GM23248 (cell line): Measurements from ENCODE around the gene FSIP1. TPM values are rescaled to one million over a fixed set of nuclear protein-coding genes. Genes with fewer than 3 reads are reported as not detected.

Experiments used
- DNase-seq: peaks from one replicate; pipeline ENCODE4 v3.0.0-alpha.2; 2015
- H2AFZ ChIP-seq: fragments of 200-600 bp; sonication (generic); 2 replicates; pipeline ENCODE4 v1.6.1; 2016; ENCODE audit warnings: antibody characterized with exemption
- H3F3A ChIP-seq: fragments of 200-600 bp; sonication (generic); 2 replicates; pipeline ENCODE4 v1.6.1; 2016; ENCODE audit warnings: mild to moderate bottlenecking, antibody characterized with exemption, mixed run types; ENCODE audit not compliant: insufficient read depth
- H3K27ac ChIP-seq: fragments of 200-600 bp; sonication (generic); 2 replicates; pipeline ENCODE4 v1.5.1; 2016; ENCODE audit warnings: mild to moderate bottlenecking
- H3K27me3 ChIP-seq: fragments of 200-600 bp; sonication (generic); replicated peaks from 2 replicates; pipeline ENCODE4 v1.6.1; 2016; ENCODE audit warnings: mild to moderate bottlenecking; ENCODE audit not compliant: insufficient read depth
- H3K36me3 ChIP-seq: fragments of 200-600 bp; sonication (generic); 2 replicates; pipeline ENCODE4 v1.6.1; 2016; ENCODE audit warnings: low read depth, mild to moderate bottlenecking
- H3K4me1 ChIP-seq: fragments of 200-600 bp; sonication (generic); 2 replicates; pipeline ENCODE4 v1.6.1; 2016; ENCODE audit warnings: mild to moderate bottlenecking; ENCODE audit not compliant: insufficient read depth
- H3K4me2 ChIP-seq: fragments of 200-600 bp; sonication (generic); one replicate; pipeline ENCODE4 v1.6.1; 2016; ENCODE audit warnings: mild to moderate bottlenecking; ENCODE audit not compliant: unreplicated experiment
- H3K4me3 ChIP-seq: fragments of 200-600 bp; sonication (generic); 2 replicates; pipeline ENCODE4 v1.5.1; 2016; ENCODE audit warnings: mild to moderate bottlenecking
- H3K79me2 ChIP-seq: fragments of 200-600 bp; sonication (generic); 2 replicates; pipeline ENCODE4 v1.6.1; 2016; ENCODE audit warnings: mild to moderate bottlenecking; ENCODE audit not compliant: insufficient read depth
- H3K9ac ChIP-seq: fragments of 200-600 bp; sonication (generic); 2 replicates; pipeline ENCODE4 v1.6.1; 2016; ENCODE audit warnings: mild to moderate bottlenecking
- H3K9me2 ChIP-seq: fragments of 200-600 bp; sonication (generic); 2 replicates; pipeline ENCODE4 v1.6.1; 2016; ENCODE audit warnings: mixed run types, mild to moderate bottlenecking, moderate library complexity; ENCODE audit not compliant: insufficient read depth
- H3K9me3 ChIP-seq: fragments of 200-600 bp; sonication (generic); one replicate; pipeline ENCODE4 v1.6.1; 2017; ENCODE audit warnings: low read depth
- H4K20me1 ChIP-seq: fragments of 200-600 bp; sonication (generic); 2 replicates; pipeline ENCODE4 v1.6.0; 2016; ENCODE audit not compliant: insufficient read depth
- EZH2 ChIP-seq: fragments of 200-600 bp; sonication (generic); IDR thresholded peaks from 2 replicates; pipeline ENCODE4 v1.6.1; 2018; ENCODE audit warnings: antibody characterized with exemption, mild to moderate bottlenecking; ENCODE audit not compliant: insufficient read depth, poor library complexity, severe bottlenecking
- EZH2phosphoT487 ChIP-seq: fragments of 200-600 bp; sonication (generic); IDR thresholded peaks from 2 replicates; pipeline ENCODE4 v1.6.1; 2018; ENCODE audit warnings: antibody characterized with exemption, moderate library complexity, mild to moderate bottlenecking, low read depth; ENCODE audit not compliant: insufficient read depth
- WGBS, 2 experiments: methylation state at CpG; one replicate each; pipeline ENCODE4 v1.1.6; 2015 to 2017; ENCODE audit warnings: low lambda C conversion rate in 2 of 2, low coverage in 1 of 2; ENCODE audit errors: missing lambda C conversion rate in 2 of 2; 5-methylcytosine and 5-hydroxymethylcytosine counted together
- in situ Hi-C: fragments of 300-500 bp; cut with MboI; formaldehyde crosslinking; loops from 2 replicates; pipeline ENCODE4 v1.15.0; 2020
- polyA plus RNA-seq: library from polyadenylated mRNA; unstranded; fragments of >200 nt; fragmentation: Nextera tagmentation; extraction: Ambion mirVana; gene quantifications from 2 replicates; pipeline ENCODE4 v1.2.1, GENCODE V29; 2016
- total RNA-seq: library from RNA; depleted of rRNA; stranded (reverse); fragments of >200 nt; shearing (Covaris generic); gene quantifications from 2 replicates; pipeline ENCODE4 v1.2.3, GENCODE V29; 2014

The FSIP1 gene
- total and polyA plus RNA-seq, 2 experiments from 2014 or later: 2.4 TPM

GRCh38 chr15:39575180-39575579 lies 207.5 kb downstream of the FSIP1 start:
- H3K4me3 ChIP-seq: no peak overlapping the region
- peaks cover 39% of the 10 kb centered on the region for H3K4me1 ChIP-seq
- no peaks in the 10 kb centered on the region for H3K79me2 ChIP-seq
- no peaks in the 10 kb centered on the region for H3K9me2 ChIP-seq
- H3K4me2 ChIP-seq: no peak overlapping the region
- TF ChIP-seq EZH2: no peak
- no peak for TF ChIP-seq EZH2phosphoT487
- 93 to 94% methylated on average over 6 of the region's 6 CpGs for WGBS, 2 experiments
- H3K27me3 ChIP-seq: no peaks in the 10 kb centered on the region
- no peaks in the 10 kb centered on the region for H3K36me3 ChIP-seq
- no peaks in the 10 kb centered on the region for H3K9me3 ChIP-seq
- no peak for DNase-seq
- H3K27ac ChIP-seq: peak overlapping the region; percentile 87
- no peaks in the 10 kb centered on the region for H4K20me1 ChIP-seq
- H3K9ac ChIP-seq: no peak overlapping the region
- in situ Hi-C loops: loop anchor here (10.0 kb wide), 2 partner anchors 110 to 870 kb away; no protein-coding TSS in a partner anchor
- no peak overlapping the region for H2AFZ ChIP-seq
- H3F3A ChIP-seq: peaks cover 32% of the 10 kb centered on the region

- peak overlapping the region; percentile 68 for H3K9ac ChIP-seq
- H3F3A ChIP-seq: peaks cover 32% of the 10 kb centered on the region
- in situ Hi-C loops: loop anchor here (10.0 kb wide), 2 partner anchors 110 to 870 kb away; no protein-coding TSS in a partner anchor
- H2AFZ ChIP-seq: no peak overlapping the region
- no peaks in the 10 kb centered on the region for H3K27me3 ChIP-seq
- H3K36me3 ChIP-seq: no peaks in the 10 kb centered on the region
- H4K20me1 ChIP-seq: no peaks in the 10 kb centered on the region
- peak; percentile 75 for DNase-seq
- peak overlapping the region; percentile 46 for H3K4me2 ChIP-seq
- peak overlapping the region; percentile 87 for H3K27ac ChIP-seq
- H3K4me1 ChIP-seq: peaks cover 39% of the 10 kb centered on the region
- no peaks in the 10 kb centered on the region for H3K9me3 ChIP-seq
- no peak for TF ChIP-seq EZH2
- no peak for TF ChIP-seq EZH2phosphoT487
- no peaks in the 10 kb centered on the region for H3K9me2 ChIP-seq
- no peaks in the 10 kb centered on the region for H3K79me2 ChIP-seq
- WGBS, 2 experiments: 43 to 47% methylated on average over 1 of the region's 1 CpG
- 0 out of 2 replicates have a peak overlapping the region, but pooled peaks have one; percentile 6 for H3K4me3 ChIP-seq
Observed at GRCh38 chr15:39574427-39574826, 208.2 kb downstream of the FSIP1 start.

GRCh38 chr15:39573844-39574243 lies 208.8 kb downstream of the FSIP1 start:
- Histone ChIP-seq H3K4me1 (peaks cover 35% of the 10 kb centered on the region), H3F3A (peaks cover 29% of the 10 kb centered on the region), H3K79me2 (no peaks in the 10 kb centered on the region), H2AFZ (peak overlapping the region; percentile 25; the same call in 1 of the 2 replicates), H4K20me1 (no peaks in the 10 kb centered on the region), H3K4me3 (peak overlapping the region; percentile 30; the same call in 1 of the 2 replicates), H3K27ac (peak overlapping the region; percentile 87), H3K9me3 (no peaks in the 10 kb centered on the region), H3K27me3 (no peaks in the 10 kb centered on the region), H3K9ac (peak overlapping the region; percentile 68), H3K9me2 (no peaks in the 10 kb centered on the region), H3K36me3 (no peaks in the 10 kb centered on the region), H3K4me2 (peak overlapping the region; percentile 46)
- TF ChIP-seq EZH2: no peak
- TF ChIP-seq EZH2phosphoT487: no peak
- whole genome bisulfite sequencing, 2 experiments: 13 to 17% methylated on average over 4 of the region's 4 CpGs
- in situ Hi-C loops: loop anchor here (10.0 kb wide), 2 partner anchors 109 to 869 kb away; no protein-coding TSS in a partner anchor
- DNase-seq: peak; percentile 80

- no peak for DNase-seq
- H3K9ac ChIP-seq: peak overlapping the region; percentile 68
- no peaks in the 10 kb centered on the region for H3K9me3 ChIP-seq
- in situ Hi-C loops: loop anchor here (10.0 kb wide), 2 partner anchors 108 to 868 kb away; no protein-coding TSS in a partner anchor
- no peaks in the 10 kb centered on the region for H3K36me3 ChIP-seq
- H3K4me1 ChIP-seq: peaks cover 29% of the 10 kb centered on the region
- peak overlapping the region; percentile 25; the same call in 1 of the 2 replicates for H2AFZ ChIP-seq
- 62 to 73% methylated on average over 2 of the region's 2 CpGs for WGBS, 2 experiments
- H4K20me1 ChIP-seq: no peaks in the 10 kb centered on the region
- peaks cover 23% of the 10 kb centered on the region for H3F3A ChIP-seq
- TF ChIP-seq EZH2phosphoT487 (no peak), EZH2 (no peak)
- peak overlapping the region; percentile 87 for H3K27ac ChIP-seq
- no peaks in the 10 kb centered on the region for H3K79me2 ChIP-seq
- H3K4me2 ChIP-seq: peak overlapping the region; percentile 46
- no peaks in the 10 kb centered on the region for H3K27me3 ChIP-seq
- H3K9me2 ChIP-seq: no peaks in the 10 kb centered on the region
- H3K4me3 ChIP-seq: peak overlapping the region; percentile 30; the same call in 1 of the 2 replicates
Observed at GRCh38 chr15:39573287-39573686, 209.4 kb downstream of the FSIP1 start.
